NCI-H1436 treated with DMSO at 0.1 percent for 48 hours (cell line): ENCODE measurements around the gene SCD.
"Not testable (repeated sequence)": the region's sequence is repeated elsewhere in the genome, so short reads cannot be mapped to it uniquely, and the experiment has no call there.

Experiments
- DNase-seq: peaks from one replicate; lab custom pipeline; 2025; lab: John Stamatoyannopoulos, UW

Gene SCD

DNA sequence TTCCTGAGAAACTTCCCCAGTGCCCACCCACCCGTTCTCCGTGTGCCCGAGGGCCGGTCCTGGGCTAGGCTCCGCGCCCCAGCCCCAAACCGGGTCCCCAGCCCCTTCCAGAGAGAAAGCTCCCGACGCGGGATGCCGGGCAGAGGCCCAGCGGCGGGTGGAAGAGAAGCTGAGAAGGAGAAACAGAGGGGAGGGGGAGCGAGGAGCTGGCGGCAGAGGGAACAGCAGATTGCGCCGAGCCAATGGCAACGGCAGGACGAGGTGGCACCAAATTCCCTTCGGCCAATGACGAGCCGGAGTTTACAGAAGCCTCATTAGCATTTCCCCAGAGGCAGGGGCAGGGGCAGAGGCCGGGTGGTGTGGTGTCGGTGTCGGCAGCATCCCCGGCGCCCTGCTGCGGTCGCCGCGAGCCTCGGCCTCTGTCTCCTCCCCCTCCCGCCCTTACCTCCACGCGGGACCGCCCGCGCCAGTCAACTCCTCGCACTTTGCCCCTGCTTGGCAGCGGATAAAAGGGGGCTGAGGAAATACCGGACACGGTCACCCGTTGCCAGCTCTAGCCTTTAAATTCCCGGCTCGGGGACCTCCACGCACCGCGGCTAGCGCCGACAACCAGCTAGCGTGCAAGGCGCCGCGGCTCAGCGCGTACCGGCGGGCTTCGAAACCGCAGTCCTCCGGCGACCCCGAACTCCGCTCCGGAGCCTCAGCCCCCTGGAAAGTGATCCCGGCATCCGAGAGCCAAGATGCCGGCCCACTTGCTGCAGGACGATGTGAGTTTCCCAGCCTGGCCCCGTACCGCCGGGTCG lies at the start of gene SCD:
Gene SCD (plus strand): TSS at position 469 of the 803 bp plus-strand sequence. CDS start 272 bp downstream, at position 741.
- peak; percentile 95 for DNase-seq

GRCh38 chr10:100297242-100297641 lies 49.8 kb upstream of the SCD start:
- DNase-seq, result no peak

GRCh38 chr10:100301123-100301522 lies 45.9 kb upstream of the SCD start:
- DNase-seq, result not testable (repeated sequence)

DNA sequence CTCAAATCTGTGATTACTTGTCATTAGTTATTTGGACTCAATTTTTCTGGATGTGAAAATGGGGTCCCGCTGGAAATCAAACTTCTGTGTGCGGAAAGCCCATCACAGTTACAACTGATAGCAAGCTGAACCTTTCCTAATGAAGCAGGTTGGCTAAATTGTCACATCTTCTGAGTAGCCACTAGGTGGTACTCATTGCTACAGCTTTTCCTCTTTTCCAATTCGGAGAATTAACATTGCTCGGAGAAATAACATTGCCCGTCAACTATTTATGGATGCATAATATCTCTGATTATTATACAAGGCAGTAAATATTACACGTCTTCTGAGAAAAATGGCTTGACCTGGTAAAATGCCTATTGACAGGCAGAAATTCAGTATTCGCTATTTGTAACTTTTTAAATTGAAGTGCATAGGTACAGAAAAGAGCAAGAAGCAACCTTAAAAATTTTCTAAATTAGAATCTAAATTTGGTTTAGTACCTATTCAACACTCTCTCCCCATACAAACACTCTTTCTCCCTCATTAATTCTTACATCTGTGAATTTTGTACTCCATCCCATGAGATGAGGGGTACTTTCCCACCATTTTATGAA lies 43.2 kb upstream of the SCD start:
- DNase-seq, result no peak

DNA sequence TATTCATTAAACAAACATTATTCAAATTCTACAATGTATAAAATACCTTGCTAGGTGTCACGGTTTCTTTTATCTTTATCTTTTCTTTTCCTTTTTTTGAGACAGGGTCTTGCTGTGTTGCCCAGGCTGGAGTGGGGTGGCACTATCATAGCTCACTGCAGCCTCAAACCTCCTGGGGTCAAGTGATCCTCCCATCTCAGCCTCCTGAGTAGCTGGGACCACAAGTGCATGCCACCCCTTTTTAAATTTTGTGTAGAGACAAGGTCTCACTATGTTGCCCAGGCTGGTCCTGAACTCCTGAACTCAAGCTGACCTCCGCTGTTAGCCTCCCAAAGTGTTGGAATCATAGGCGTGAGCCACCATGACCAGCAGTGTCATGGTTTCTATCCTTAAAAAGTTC lies 42.6 kb upstream of the SCD start:
- DNase-seq, result no peak

GRCh38 chr10:100306861-100307260 lies 40.2 kb upstream of the SCD start:
- no peak for DNase-seq

DNA sequence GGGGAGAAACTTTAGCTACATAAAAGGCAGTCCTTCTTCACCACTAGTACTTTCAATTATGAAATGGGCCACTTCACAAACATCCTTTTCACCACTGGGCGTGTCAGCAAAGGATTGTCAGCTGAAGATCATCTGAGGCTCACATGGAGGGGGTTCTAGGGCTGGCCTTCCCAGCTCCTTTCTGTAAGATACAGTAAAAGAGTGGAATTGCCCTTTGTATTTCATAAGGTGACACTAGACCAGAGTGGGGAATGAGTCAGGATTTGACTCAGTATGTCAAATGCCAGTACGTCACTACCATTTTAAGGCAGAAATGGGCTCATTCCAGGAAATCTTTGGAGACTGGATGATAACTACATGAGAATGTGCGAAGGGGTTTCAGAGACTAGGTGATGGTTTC lies 39.3 kb upstream of the SCD start:
- DNase-seq, result no peak

DNA sequence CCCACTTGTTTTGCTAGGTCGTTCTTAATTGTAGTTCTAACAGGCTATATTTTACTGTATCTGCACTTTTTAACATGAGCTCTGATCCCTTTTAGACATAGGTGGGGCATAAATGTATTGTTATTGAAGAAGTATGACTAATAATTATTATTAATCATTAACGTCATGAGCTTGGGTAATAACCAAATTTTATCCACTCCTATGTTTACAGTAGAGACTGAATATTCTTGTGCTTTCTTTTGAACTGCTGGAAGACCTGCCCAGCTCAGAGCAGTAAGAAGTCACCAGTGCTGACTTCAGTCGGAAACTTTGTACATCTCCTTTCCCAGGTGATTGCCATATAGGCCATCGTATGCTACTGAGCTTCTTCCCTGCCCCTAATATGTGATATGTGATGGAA lies 35.7 kb upstream of the SCD start:
- no peak for DNase-seq

DNA sequence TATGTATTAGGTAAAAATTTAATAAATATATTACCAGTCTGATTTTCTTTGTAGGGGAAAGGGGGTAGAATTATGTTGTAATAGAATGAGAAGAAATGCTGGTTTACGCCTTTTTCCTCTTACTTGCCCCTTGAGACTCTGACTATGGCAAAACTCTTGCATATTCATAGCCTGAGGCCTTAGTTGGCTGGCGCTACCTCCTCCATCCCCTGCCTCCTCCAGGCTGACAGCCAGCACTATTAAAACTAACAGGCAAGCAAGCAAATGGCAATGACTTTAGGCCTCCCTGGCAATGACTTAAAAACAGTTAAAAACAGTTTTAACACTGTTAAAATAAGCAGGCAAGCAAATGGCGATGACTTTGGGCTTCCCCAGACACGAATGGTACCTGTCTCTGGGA lies 31.4 kb upstream of the SCD start:
- DNase-seq, result no peak

- DNase-seq, result no peak
Measured at GRCh38 chr10:100318207-100318606, 28.8 kb upstream of the SCD start.

DNA sequence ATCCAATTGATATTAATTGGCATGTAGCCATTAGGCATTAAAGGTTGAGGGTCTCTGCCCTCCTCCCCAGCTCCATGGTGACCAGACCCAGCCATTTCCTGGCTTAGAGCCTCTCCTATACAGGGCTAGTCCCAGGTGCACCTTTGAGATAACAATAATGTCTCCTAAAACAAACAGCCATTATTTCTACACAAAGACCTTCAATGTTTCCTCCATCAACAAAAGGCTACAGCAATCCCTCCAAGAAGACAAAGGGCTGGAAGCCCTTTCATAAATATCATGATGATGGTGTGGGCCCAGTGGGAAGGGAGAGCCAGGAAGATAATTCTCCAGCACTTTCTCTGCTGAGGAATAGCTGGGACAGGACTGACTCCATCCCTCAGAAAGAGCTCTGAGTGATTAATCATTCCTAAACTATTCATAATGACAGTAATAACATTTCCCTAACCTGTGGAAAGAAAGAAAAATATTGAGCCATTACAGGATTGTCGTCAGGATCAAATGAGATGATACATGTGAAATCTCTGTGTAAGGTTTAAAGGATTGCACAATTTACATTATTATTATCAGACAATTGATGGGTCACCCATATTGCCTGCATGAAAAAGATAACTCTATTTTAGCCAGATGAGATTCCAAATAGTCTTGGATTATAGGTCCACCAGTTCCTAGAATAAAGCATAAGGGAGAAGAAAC lies 27.2 kb upstream of the SCD start:
- DNase-seq, result no peak

- no peak for DNase-seq
Measured at GRCh38 chr10:100325158-100325557, 21.9 kb upstream of the SCD start.

- no peak for DNase-seq
Measured at GRCh38 chr10:100327007-100327717, 19.9 kb upstream of the SCD start.

DNA sequence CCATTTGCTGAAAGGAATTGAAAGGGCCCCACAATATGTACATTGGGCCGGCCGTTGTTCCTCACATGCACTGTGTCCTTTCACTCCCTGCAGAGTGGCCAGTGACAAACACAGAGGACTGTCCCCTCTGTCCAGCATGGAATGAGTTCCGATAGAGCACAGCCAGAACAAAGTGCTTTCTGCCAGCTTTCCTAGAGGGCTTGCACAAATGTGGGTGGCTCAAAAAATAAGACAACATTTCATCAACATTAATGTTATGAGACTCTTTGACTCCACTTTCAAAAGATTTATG lies 19.4 kb upstream of the SCD start:
- DNase-seq, result no peak

- DNase-seq, result no peak
Measured at GRCh38 chr10:100328198-100328597, 18.8 kb upstream of the SCD start.

GRCh38 chr10:100330079-100330478 lies 17.0 kb upstream of the SCD start, which contains the start of gene PKD2L1:
Gene PKD2L1, minus strand, starts transcription at chr10:100330228. Its CDS starts 125 bp downstream, at chr10:100330103.
- DNase-seq, result no peak

DNA sequence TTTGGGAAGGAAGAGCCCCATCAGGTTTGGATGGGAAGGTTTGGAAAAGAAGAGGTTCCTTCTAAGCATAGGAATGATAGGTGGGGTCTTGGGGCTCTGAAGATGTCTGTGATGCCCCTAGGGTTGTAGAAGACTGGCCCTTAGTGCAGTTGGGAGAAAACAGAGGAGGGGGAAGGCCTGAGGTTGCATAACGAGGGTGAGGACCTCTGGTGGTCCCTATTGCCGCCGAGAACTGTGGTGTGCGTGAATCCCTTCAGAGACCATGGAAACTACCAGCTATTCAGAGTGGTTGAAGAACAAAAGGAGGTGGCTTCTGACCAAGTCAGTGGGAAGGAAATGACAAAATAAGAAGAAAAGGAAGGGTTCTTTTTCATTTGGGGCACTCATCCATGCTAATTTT lies 13.9 kb upstream of the SCD start:
- DNase-seq, result no peak

- no peak for DNase-seq
Measured at GRCh38 chr10:100333661-100334440, 13.2 kb upstream of the SCD start.

DNA sequence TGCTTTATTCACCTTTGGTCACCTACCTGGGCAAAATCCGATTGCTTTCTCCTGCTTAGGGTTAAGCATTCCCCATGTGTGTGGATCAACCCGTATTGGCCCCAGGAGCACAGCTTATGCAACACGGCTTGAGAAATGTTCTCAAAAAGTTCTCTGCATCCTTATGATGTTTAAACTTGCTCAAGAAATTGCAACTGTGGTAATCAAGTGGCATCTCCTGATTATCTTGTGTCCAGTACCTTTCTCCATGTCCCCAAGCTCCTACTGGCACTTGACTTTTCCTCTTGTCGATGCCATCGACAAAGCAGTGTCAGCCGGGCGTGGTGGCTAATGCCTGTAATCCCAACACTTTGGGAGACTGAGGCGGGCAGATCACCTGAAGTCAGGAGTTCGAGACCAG lies 12.3 kb upstream of the SCD start:
- no peak for DNase-seq

DNA sequence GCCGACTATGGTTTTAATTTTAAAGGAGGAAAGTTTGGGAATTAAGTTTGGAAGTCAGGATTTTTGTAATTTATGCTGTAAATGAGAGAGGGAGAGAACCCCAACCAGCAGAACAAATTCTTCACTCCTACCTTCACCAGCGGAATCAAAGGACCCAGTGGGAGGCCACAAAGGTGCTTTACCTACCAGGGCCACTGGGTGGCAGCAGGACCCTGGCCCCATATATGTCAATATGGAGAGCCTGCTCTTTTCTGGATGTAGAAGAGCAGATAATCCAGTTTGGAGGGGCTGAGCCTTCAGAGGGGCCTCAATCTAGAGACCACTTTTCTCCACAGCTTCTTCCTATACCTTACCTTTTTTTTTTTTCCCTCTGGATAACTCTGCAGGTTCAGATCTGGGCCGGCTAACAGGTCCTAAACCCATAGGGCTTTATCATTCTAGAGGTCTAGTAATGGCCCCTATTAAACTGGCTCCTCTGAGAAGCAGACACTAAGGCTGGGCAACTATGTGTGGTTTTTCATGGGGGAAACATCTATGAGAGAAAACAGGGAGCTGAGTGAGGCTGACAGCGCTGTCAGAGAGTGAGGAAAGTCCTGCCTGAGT lies 8.5 kb upstream of the SCD start:
- peak; percentile 21 for DNase-seq

DNA sequence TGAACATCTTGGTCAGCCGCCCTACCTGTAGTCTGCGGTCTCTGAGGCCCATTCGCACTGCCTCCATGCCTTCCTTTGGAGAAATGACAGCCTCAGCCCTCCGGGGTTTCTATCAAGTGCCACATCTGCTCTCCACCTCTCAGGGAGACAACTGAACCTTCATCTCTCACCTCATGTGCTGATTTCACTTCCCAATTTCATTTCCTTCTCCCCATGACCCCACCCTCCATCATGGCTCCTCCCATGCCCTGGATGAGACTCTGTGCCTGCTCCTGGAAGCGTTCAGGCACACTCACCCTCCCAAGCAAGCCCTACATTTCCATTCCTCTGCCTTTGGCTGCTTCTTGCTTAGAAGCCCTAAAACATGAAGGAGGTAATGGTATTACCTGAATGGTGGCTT lies 7.8 kb upstream of the SCD start:
- DNase-seq, result no peak
